ENCODE data around the gene PET117. TPM values are rescaled to one million over a fixed set of nuclear protein-coding genes. Genes with fewer than 3 reads are reported as not detected.

The PET117 gene
- polyA plus RNA-seq, 1 experiment: 3.9 TPM

- no peak for DNase-seq (ENCODE audit: low read depth)
- CTCF ChIA-PET: no interaction called here
- TF ChIP-seq CTCF (IDR thresholded peaks at IDR 0.05; ENCODE audit: insufficient read depth, low read depth, low read length): no peak
- peaks cover 5% of the 10 kb centered on the region for H3K36me3 ChIP-seq (ENCODE audit: control insufficient read depth, insufficient read depth, low read length)
- POLR2A ChIA-PET: no interaction called here
- H3K4me3 ChIP-seq (ENCODE audit: low read depth, low read length): no peak overlapping the region
- no peaks in the 10 kb centered on the region for H3K27me3 ChIP-seq (ENCODE audit: control insufficient read depth, insufficient read depth, low read length)
Observed at GRCh38 chr20:18190338-18191233, 52.9 kb downstream of the PET117 start.

DNA sequence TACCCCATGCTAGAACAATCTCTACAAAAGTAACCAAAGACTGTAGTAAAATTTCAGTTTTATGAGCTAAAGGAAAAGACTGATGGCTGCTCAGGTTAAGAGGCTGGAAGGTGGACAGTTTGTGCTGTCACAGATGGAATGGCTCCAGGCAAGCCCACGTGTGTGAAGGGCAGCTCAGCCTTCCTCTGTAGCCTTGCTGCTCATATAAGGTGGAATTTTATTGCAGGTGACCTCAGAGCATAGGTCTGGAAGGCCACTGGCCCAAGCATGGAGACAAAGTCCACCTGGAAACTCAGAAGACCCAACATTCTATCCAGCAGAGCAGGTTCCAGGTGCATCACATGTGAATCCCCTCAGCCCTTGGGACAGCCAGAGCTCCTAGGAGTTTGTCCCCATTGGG, 53.6 kb downstream of the PET117 start:
- Histone ChIP-seq H3K27me3 (ENCODE audit: control insufficient read depth, insufficient read depth, low read length) (no peaks in the 10 kb centered on the region), H3K36me3 (ENCODE audit: control insufficient read depth, insufficient read depth, low read length) (peaks cover 3% of the 10 kb centered on the region), H3K4me3 (ENCODE audit: low read depth, low read length) (no peak overlapping the region)
- DNase-seq (ENCODE audit: low read depth): no peak
- ChIA-PET POLR2A (no interaction called here), CTCF (no interaction called here)
- TF ChIP-seq CTCF (IDR thresholded peaks at IDR 0.05; ENCODE audit: insufficient read depth, low read depth, low read length): no peak

Small RNAs within 50 kb of the gene (small RNA-seq; reads per million reads assigned to genes)
- not detected for gene RF00019 (ENCODE audit: insufficient read length, low read depth, low replicate concordance)
- not detected for gene RNU7-137P (ENCODE audit: insufficient read length, low read depth, low replicate concordance)

Other genes with a start within 250 kb of the PET117 start
- 52.7 and 91.1 TPM in 2 replicates for gene SNX5, start 169.1 kb upstream of the PET117 start, polyA plus RNA-seq (2011; rRNA removed)
- 7.2 and 10.0 TPM in 2 replicates for gene MGME1, start 168.8 kb upstream of the PET117 start, polyA plus RNA-seq (2011; rRNA removed)
- gene OVOL2, start 79.9 kb upstream of the PET117 start, polyA plus RNA-seq (2011; rRNA removed): not detected in 2 replicates
- gene KAT14, start within 50 bp of the PET117 start, polyA plus RNA-seq (2011; rRNA removed): 9.8 and 12.3 TPM in 2 replicates
- gene ZNF133, start 150.7 kb downstream of the PET117 start, polyA plus RNA-seq (2011; rRNA removed): 13.9 and 18.6 TPM in 2 replicates